Measurements from ENCODE around the gene SPTLC1.

SPTLC1 gene

GRCh38 chr9:92163276-92163675, 48.1 kb upstream of the SPTLC1 start:
- Histone ChIP-seq H3K79me2 (ENCODE audit: insufficient read depth, low read length) (no peaks in the 10 kb centered on the region), H3K4me2 (ENCODE audit: low read length) (no peak overlapping the region), H3F3A (ENCODE audit: insufficient read depth, low read length) (no peaks in the 10 kb centered on the region), H4K20me1 (ENCODE audit: insufficient read depth, low read length) (no peaks in the 10 kb centered on the region), H3K27ac (ENCODE audit: low read depth, low read length, poor library complexity, severe bottlenecking) (no peak overlapping the region), H3K4me3 (ENCODE audit: low read depth, low read length, poor library complexity, severe bottlenecking) (no peak overlapping the region), H3K9me3 (ENCODE audit: low read length) (no peaks in the 10 kb centered on the region), H3K9ac (ENCODE audit: low read length) (no peak overlapping the region), H3K27me3 (ENCODE audit: insufficient read depth, low read length) (no peaks in the 10 kb centered on the region; the same call in 1 of the 2 replicates), H3K36me3 (ENCODE audit: insufficient read depth, low read length) (no peaks in the 10 kb centered on the region), H3K4me1 (ENCODE audit: insufficient read depth, low read length, severe bottlenecking) (no peaks in the 10 kb centered on the region), H3K9me2 (ENCODE audit: low read depth, low read length) (no peaks in the 10 kb centered on the region), H2AFZ (ENCODE audit: low read length) (no peak overlapping the region)
- TF ChIP-seq, protein P1, sequence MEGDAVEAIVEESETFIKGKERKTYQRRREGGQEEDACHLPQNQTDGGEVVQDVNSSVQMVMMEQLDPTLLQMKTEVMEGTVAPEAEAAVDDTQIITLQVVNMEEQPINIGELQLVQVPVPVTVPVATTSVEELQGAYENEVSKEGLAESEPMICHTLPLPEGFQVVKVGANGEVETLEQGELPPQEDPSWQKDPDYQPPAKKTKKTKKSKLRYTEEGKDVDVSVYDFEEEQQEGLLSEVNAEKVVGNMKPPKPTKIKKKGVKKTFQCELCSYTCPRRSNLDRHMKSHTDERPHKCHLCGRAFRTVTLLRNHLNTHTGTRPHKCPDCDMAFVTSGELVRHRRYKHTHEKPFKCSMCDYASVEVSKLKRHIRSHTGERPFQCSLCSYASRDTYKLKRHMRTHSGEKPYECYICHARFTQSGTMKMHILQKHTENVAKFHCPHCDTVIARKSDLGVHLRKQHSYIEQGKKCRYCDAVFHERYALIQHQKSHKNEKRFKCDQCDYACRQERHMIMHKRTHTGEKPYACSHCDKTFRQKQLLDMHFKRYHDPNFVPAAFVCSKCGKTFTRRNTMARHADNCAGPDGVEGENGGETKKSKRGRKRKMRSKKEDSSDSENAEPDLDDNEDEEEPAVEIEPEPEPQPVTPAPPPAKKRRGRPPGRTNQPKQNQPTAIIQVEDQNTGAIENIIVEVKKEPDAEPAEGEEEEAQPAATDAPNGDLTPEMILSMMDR (IDR thresholded peaks at IDR 0.05; ENCODE audit: low read length): no peak
- no peak for TF ChIP-seq EZH2 (IDR thresholded peaks at IDR 0.05; ENCODE audit: borderline replicate concordance, low read length)

- H3K4me1 ChIP-seq (ENCODE audit: insufficient read depth, low read length, severe bottlenecking): no peaks in the 10 kb centered on the region
- TF ChIP-seq, protein P1 (IDR thresholded peaks at IDR 0.05; ENCODE audit: low read length): no peak
- TF ChIP-seq EZH2 (IDR thresholded peaks at IDR 0.05; ENCODE audit: borderline replicate concordance, low read length): no peak
- no peak overlapping the region for H2AFZ ChIP-seq (ENCODE audit: low read length)
- no peaks in the 10 kb centered on the region for H3K9me2 ChIP-seq (ENCODE audit: low read depth, low read length)
- H3K36me3 ChIP-seq (ENCODE audit: insufficient read depth, low read length): no peaks in the 10 kb centered on the region
- no peaks in the 10 kb centered on the region; the same call in 1 of the 2 replicates for H3K27me3 ChIP-seq (ENCODE audit: insufficient read depth, low read length)
- no peak overlapping the region for H3K9ac ChIP-seq (ENCODE audit: low read length)
- no peak overlapping the region for H3K27ac ChIP-seq (ENCODE audit: low read depth, low read length, poor library complexity, severe bottlenecking)
- no peak overlapping the region for H3K4me2 ChIP-seq (ENCODE audit: low read length)
- no peak overlapping the region for H3K4me3 ChIP-seq (ENCODE audit: low read depth, low read length, poor library complexity, severe bottlenecking)
- no peaks in the 10 kb centered on the region for H3K79me2 ChIP-seq (ENCODE audit: insufficient read depth, low read length)
- no peaks in the 10 kb centered on the region for H3K9me3 ChIP-seq (ENCODE audit: low read length)
- H3F3A ChIP-seq (ENCODE audit: insufficient read depth, low read length): no peaks in the 10 kb centered on the region
- H4K20me1 ChIP-seq (ENCODE audit: insufficient read depth, low read length): no peaks in the 10 kb centered on the region
Observed at GRCh38 chr9:92160786-92161185, 45.6 kb upstream of the SPTLC1 start.

GRCh38 chr9:92159058-92159457, 43.8 kb upstream of the SPTLC1 start:
- Histone ChIP-seq H3K4me3 (ENCODE audit: low read depth, low read length, poor library complexity, severe bottlenecking) (no peak overlapping the region), H4K20me1 (ENCODE audit: insufficient read depth, low read length) (no peaks in the 10 kb centered on the region), H3K4me2 (ENCODE audit: low read length) (no peak overlapping the region), H2AFZ (ENCODE audit: low read length) (no peak overlapping the region), H3K27ac (ENCODE audit: low read depth, low read length, poor library complexity, severe bottlenecking) (no peak overlapping the region), H3K9me3 (ENCODE audit: low read length) (no peaks in the 10 kb centered on the region), H3K9ac (ENCODE audit: low read length) (no peak overlapping the region), H3K79me2 (ENCODE audit: insufficient read depth, low read length) (no peaks in the 10 kb centered on the region), H3K9me2 (ENCODE audit: low read depth, low read length) (no peaks in the 10 kb centered on the region), H3K4me1 (ENCODE audit: insufficient read depth, low read length, severe bottlenecking) (no peaks in the 10 kb centered on the region), H3F3A (ENCODE audit: insufficient read depth, low read length) (no peaks in the 10 kb centered on the region), H3K36me3 (ENCODE audit: insufficient read depth, low read length) (no peaks in the 10 kb centered on the region), H3K27me3 (ENCODE audit: insufficient read depth, low read length) (no peaks in the 10 kb centered on the region)
- TF ChIP-seq EZH2 (IDR thresholded peaks at IDR 0.05; ENCODE audit: borderline replicate concordance, low read length): no peak
- TF ChIP-seq, protein P1 (IDR thresholded peaks at IDR 0.05; ENCODE audit: low read length): no peak
